HG02642 (cell line): ENCODE measurements around the gene CD83.

Experiments
- ATAC-seq: cut with Tn5 transposase; IDR thresholded peaks from one replicate; pipeline ENCODE4 v1.9.1; 2021; ENCODE audit warnings: mild to moderate bottlenecking; ENCODE audit not compliant: unreplicated experiment, poor library complexity

The CD83 gene

DNA sequence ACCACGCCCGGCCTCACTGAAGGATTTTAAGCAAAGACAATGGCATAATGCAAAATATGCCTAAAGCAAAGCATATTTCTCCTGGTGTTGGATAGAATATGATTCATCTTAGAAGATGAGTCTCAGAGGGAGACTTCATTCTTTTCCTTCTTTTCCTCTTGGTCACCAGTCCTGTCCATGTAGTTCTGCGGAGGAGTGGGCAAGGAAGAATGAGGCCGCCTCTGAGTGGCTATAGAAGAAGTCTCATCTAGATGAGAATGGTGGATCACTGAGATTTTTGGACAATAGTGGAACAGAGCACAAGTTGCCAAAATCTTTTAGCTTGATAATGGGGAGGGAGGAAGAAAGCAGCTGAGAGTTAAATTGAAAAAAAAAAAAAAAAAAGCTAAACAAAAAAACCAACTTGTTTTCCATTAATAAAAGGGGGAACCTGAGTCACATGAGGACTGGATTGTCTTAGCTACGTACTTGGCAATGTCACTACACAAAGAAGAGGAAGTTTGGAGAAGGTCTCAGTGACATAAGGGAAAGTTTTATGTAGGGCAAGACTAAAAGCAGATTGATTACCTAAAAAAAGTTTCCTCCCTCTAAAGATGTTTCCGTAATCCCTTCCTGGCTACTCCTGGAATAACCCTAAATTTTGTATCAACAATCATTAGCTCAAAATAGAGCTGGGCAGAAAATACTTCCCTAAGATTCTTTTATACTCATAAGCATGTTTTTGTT is 6.0 kb downstream of the CD83 start:
- no peak for ATAC-seq

DNA sequence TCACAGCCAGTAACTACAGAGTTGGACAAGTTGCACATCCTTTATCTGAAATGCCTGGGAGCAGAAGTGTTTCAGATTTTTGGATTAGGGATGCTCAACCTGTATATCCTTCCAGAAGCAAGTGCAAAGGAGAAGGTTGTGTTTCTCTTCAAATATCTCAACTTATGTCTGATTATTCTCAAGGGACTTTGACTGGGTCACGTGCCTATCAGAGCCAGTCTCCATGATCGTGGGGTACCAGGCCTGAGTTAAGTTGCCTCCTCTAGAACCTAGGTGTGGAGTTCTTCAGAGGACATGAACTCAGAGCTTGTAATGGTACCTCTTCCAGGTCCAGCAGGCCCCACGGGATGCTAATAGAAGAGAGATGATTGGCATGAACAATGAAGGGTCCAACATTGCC is 7.8 kb downstream of the CD83 start:
- ATAC-seq, result no peak

DNA sequence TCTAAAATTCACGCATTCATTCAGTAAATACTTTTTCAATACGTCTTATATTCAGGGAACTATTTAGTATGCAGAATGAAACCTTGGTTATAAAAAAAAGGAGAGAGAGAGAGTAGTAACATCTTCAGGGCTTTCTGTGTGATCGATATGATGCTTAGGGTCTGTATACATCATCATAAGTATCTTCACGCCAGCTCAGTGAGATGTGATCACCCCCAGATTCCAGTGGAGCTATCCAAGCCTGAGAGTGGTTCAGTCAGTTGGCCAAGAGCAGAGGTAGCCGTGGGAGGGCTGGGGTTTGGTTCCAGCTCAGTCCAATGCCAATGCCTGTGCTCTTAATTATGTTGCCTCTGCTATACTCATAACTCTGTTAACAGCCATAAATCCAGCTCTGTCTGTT is 8.6 kb downstream of the CD83 start:
- no peak for ATAC-seq

DNA sequence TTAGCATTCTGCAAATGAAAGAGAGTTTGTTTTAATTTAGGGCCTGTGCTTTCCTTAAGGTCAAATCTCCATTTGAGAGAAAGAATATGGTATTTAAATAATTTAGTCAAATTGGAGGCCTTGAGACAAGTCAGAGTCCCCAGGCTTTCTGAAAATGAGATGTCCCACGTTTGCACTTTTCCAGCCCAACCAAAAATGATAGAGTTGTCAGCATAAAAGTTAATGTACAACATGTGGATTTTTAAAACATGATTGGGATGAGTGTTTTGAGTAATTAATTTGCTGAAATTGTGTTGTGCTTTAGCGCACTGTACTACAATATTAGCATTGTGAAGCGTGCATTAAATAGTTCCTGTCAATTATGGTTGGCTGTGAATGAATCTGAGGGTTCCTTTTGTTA is 10.0 kb downstream of the CD83 start:
- no peak for ATAC-seq

DNA sequence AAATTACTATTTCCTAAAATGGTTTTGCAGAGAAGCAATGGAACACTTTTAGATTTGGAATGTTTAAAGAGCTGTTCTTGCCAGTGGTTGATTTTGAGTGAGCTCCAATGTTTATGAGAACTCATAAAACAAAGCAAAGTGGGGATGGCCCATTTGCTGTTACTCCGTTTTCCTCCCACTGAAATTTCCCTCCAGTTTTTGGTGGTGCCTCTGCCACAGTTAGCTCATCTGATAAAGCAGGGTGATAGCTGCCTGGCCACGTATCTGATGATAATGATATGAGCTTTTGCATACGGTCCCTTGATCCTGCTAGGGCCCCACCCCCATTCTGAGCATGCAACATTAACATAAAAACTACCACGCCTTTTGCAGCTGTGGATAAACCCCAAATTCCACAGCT is 10.4 kb downstream of the CD83 start:
- no peak for ATAC-seq

DNA sequence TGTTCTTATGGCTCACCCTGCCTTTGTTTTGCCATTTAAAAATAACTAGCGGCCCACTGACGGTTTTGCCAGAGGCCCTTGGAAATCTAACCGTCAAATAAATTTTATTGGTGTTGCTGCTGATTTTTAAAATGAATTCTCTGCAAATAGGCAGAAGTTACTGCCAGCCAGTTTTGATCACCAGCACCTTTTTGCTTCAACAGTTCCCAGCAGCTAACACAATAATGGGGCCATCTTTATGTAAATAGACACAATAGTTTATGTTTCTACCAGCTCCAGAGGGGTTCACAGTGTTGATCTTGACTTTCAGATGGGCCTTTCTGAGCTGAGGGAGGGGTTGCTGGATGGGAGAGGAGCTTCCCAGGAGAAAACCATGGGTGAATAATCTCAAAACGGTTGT is 11.2 kb downstream of the CD83 start:
- no peak for ATAC-seq

DNA sequence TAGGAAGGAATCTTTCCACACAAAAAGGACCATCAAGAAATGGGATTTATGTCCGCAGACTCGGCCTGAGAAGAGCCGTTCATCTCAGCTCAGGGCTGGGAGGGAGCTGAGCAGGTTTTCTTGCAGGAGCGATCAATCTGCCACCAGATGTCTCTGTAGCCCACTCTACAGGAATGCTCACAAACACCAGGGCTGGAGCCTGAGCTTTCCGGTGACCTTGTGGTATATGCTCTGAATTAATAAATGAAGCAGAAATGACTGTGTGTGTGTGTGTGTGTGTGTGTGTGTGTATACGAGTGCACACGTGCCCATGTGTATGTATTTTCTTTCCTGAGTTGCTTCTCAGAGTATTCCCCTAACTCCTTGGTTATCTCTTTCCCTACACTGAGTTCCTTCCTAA is 12.0 kb downstream of the CD83 start:
- ATAC-seq, result peak; percentile 58

DNA sequence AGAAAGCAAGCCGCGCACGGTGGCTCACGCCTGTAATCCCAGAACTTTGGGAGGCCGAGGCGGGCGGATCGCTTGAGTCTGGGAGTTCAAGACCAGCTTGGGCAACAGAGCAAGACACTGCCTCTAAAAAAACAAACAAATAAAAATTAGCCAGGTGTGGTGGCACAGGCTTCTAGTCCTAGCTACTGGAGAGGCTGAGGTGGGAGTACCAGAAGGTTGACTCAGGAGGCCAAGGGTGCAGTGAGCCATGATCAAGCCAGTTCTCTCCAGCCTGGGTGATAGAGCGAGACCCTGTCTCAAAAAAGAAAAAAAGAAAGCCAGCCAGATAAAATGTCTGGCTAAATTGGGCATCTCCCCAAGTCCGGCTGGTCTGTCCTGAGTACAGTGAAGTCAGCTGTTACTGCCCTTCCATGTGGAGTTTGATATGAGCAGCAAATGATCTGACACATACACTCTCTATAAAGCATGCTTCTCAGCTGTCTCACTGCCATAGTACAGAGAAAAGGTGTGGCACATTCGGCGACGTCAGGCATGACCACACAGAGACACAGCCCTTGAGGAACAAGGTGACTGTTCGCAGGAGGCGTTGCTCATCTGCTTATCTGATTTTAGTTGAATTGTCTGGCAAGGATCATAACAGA is 13.0 kb downstream of the CD83 start:
- ATAC-seq, result no peak

DNA sequence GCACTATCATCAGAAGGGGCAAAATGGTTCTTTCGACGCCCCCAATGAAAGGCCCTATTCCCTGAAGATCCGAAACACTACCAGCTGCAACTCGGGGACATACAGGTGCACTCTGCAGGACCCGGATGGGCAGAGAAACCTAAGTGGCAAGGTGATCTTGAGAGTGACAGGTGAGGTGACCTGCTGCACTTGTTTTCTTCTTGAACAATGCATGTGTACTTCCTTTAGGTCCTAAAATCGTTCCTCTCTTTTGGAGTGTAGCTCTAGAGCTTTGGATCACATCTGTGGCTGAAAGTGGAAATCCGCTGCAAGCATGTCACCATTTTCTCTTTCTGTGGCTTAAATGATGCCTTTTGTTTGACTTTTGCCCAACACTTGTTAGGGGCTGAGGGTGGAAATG is 14.0 kb downstream of the CD83 start:
- ATAC-seq, result no peak

DNA sequence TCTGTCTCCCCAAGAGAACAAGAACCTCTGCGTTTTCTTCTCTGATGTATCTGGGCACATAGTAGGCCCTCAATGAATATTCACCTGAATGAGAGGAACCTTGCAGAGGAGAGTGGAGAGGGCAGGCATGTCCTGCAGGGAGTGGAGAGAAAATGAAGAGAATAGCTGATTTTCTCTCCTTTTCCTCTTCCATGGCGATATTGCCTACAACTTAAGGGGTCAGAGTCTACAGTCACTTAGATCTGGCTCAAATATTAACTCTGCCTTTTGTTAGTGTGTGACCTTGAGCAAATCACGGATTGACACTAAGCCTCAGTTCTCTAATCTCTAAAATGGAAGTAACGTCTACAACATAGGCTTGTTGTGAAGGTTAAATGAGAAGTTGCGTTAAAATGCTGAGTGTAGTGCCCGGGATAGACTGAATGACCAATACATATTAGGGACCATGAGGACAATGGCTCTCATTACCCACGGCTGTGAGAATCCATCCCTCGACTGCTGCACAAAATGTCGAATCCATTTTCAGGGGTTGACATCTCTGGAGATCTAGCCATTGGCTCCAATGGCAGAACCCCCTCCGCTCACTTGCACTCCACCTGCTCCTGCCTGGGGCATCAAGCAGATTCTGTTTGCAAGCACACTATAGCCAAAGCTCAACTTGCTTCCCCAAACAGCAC is 14.8 kb downstream of the CD83 start:
- ATAC-seq, result no peak

DNA sequence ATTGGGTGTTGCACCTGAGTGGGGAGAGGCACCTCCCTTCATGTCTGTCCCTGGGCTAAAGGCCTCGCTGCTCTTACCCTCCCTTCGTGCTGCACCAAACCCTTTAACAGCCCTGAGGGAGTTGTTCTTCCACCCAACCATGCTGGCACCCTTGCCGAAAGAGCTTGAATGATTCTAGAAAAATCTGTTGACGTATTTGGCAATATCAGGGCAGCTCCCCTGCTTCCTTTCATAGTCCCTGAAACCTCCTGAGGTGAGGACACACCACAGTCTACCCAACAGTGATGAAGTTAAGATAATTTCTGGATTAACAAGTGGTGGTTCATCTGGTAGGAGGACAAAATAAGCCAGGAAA is 15.3 kb downstream of the CD83 start:
- no peak for ATAC-seq

DNA sequence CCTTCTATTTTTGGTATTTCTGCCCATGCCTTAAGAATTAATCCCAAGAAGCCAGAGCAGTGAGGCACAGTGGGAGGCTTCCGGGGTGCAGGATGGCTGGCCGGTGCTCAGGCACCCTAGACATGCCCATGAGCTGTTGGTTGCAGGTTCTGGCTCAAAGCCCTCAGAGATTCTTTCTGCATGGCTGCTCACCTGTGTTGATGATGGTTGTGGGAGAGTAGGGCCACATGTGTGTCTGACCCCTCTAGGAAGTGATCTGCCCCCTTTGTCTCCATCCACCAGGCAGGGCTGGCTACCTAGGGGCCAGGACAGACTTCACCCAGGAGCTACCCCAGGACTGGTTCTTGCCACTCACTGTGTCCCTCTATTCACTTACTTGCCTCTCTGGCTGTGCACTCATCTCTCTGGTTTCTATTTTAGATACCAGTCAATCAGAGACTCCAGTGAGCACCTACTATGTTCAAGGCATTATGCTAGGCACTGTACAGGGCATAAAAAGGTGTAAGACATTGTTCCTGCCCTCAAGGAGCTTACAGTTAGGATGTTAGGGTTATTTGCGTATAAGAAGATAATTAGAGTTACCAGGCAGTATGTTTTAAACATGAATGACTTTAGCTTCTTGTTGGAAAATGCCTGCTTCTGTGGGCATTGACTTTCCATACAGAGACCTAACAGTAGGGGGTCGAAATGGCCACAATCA is 16.8 kb downstream of the CD83 start:
- ATAC-seq, result no peak

DNA sequence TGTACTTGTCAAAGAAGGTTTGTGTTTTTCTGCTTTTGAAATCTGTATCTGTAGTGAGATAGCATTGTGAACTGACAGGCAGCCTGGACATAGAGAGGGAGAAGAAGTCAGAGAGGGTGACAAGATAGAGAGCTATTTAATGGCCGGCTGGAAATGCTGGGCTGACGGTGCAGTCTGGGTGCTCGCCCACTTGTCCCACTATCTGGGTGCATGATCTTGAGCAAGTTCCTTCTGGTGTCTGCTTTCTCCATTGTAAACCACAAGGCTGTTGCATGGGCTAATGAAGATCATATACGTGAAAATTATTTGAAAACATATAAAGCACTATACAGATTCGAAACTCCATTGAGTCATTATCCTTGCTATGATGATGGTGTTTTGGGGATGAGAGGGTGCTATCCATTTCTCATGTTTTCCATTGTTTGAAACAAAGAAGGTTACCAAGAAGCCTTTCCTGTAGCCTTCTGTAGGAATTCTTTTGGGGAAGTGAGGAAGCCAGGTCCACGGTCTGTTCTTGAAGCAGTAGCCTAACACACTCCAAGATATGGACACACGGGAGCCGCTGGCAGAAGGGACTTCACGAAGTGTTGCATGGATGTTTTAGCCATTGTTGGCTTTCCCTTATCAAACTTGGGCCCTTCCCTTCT is 18.4 kb downstream of the CD83 start:
- no peak for ATAC-seq

DNA sequence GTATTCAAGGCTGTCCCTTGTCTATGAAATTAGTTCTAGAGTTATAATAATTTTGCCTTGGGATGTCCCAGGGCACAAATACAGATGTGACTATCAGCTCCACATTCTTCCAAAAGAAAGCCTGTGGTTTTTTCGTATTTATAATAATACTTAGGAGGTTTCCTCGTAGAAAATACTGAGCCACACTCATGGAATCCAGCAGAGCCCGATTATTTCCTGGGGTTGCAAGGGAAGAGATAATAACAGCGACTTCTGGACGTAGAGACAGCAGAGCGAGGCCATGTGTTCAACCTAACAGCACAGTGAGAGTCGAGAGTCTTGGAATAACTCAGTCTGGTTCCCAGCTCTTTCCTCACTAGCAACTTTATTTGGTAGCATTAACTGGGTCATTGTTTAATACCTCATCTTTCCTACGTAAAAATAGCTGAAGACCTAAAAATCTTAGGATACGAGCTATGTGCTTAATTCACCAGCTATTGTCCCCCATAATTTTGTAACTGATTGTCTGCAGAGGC is 21.2 kb downstream of the CD83 start:
- no peak for ATAC-seq

DNA sequence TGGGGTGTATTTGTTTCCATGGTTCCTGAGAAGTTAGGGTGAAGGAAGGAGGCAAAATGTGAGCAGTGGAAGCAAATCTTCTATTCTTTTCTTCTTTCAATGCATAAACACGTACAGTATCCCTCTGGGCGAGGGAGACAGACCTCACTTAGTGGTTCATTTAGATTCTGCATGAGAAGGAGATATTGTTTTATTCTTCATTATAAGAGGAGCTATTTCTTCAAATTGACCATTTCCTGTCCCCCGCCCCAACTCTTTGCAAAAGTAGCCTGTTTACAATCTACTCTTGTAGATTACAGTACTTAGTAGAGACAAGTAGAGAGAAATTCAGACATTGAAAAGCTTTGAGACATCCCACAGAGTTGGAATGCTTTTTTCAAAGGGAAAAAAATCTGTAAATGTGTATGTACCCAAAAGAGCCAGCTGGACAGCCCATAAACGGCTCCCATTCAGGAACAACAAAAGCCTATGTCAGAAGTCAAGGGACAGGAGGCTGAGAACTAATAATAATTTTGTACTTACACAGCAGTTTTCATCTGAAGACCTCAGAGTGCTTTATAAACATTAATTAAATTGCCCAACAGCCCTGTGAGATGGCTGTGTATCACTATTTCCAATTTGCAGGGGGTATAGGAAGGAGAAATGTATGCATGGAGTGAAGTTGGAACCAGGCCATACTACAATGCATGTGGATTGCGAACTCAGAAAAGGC is 23.9 kb downstream of the CD83 start:
- ATAC-seq, result no peak

DNA sequence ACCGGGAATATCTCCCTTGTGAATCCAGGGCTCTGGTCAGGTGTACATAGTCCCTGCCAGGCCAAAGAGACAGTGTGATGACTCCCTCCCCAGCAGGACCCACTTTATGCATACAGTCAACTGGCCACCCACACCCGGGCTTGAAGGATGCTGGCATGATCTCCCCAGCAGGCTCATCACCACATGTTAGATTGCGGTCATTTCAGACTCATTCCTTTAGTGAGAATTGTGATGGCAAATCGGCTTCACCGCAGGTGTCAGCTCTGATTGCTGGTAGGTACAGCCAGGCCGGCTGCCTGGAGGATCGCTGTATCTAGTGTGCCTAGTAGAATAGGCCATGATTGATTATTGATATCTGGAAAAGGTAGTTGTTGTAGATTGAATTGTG is 24.5 kb downstream of the CD83 start:
- no peak for ATAC-seq

DNA sequence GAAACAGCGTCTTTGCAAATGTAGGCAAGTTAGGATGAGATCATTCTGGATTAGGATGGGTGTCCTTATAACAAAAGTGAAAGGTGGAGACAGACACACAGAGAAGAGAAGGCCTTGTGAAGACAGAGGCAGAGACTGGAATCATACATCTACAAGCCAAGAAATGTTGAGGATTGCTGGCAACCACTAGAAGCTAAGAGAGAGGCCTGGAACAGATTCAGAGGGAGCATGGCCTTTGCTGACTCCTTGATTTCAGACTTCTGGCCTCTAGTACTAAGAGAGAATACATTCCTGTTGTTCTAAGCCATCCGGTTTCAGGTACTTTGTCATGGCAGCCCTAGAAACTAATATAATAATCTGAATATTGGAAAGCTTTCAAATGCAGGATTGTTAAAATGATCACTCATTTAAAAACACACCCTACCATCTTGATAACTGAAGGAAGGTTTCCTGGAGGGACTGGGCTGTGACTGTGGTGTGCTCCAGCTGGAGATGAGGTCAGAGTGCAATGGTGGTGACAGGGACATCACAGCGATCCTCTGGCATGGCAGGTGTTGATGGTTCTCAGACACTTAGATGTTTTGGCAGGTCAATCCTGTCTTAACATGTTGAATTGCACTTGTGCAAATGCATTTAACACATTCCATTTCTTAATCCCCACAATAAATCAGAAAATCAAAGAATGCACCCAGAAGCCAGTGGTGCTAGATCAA is 25.1 kb downstream of the CD83 start:
- no peak for ATAC-seq

DNA sequence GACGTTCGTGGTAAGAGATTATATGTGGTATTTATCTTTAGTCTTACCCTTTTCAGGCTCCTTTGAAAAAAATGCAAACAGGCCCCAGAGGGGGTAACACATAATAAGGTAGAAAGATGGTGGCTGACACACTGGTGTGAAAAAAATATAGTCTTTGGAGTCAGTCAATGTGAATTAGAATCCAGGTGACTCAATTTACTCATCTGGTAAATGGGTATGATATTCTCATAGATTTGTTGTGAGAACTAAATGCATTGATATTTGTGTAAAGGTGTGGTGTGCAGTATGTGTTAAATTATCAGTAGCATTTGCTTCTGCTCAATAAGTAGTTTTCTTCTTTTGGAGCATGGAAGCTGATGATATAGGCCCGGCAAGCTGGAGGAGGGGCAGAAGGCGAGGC is 25.7 kb downstream of the CD83 start:
- ATAC-seq, result no peak

DNA sequence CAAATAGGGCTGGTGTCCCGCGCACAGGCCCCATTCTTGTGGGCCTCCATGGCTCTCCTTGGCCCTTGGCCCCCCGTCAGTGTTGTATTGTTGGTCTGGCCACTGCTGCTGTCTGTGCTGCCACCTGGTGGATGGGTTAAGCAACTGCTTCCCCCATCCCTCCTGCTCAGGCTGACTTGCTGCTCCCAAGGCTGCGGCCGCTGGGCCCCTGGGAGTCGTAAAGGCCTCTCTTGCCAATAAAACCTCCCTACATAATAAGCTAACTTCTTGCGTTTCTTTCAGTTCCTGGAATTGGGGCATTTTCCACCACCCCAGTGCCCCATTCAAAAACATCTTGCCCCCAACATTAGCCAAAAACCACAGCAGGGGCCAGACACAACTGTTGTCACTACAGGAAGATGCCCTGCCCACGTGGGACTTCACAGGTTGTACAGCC is 27.1 kb downstream of the CD83 start:
- peak; percentile 73 for ATAC-seq
